NCI-H510A treated with DMSO at 0.1 percent for 48 hours (cell line): ENCODE data around the gene HSD17B12.

ENCODE experiments used
- DNase-seq: peaks from one replicate; lab custom pipeline; 2025; lab: John Stamatoyannopoulos, UW

The HSD17B12 gene

GRCh38 chr11:43871051-43871450, 190.5 kb downstream of the HSD17B12 start:
- DNase-seq: no peak

- DNase-seq: no peak
Observed at GRCh38 chr11:43872995-43873394, 192.5 kb downstream of the HSD17B12 start.

- DNase-seq: no peak
Observed at GRCh38 chr11:43874078-43874477, 193.5 kb downstream of the HSD17B12 start.

- no peak for DNase-seq
Observed at GRCh38 chr11:43874738-43875137, 194.2 kb downstream of the HSD17B12 start.

GRCh38 chr11:43879789-43880639, 199.5 kb downstream of the HSD17B12 start:
- no peak for DNase-seq

GRCh38 chr11:43880640-43881159, 200.2 kb downstream of the HSD17B12 start, which contains the start of gene ALKBH3:
Gene ALKBH3, plus strand, starts transcription at chr11:43880831. Its CDS starts 1,822 bp downstream, at chr11:43882653.
- peak; percentile 70 for DNase-seq

- no peak for DNase-seq
Observed at GRCh38 chr11:43892851-43893250, 212.3 kb downstream of the HSD17B12 start.

GRCh38 chr11:43894546-43894945, 214.0 kb downstream of the HSD17B12 start:
- DNase-seq: no peak

- DNase-seq: no peak
Observed at GRCh38 chr11:43895601-43896000, 215.1 kb downstream of the HSD17B12 start.

- DNase-seq: no peak
Observed at GRCh38 chr11:43898574-43898973, 218.0 kb downstream of the HSD17B12 start.

- DNase-seq: no peak
Observed at GRCh38 chr11:43899094-43899493, 218.6 kb downstream of the HSD17B12 start.

- no peak for DNase-seq
Observed at GRCh38 chr11:43901551-43901950, 221.0 kb downstream of the HSD17B12 start.

- DNase-seq: no peak
Observed at GRCh38 chr11:43903078-43903477, 222.5 kb downstream of the HSD17B12 start.

GRCh38 chr11:43903969-43904368, 223.4 kb downstream of the HSD17B12 start:
- DNase-seq: no peak

GRCh38 chr11:43904742-43905535, 224.4 kb downstream of the HSD17B12 start:
- no peak for DNase-seq

- DNase-seq: no peak
Observed at GRCh38 chr11:43905813-43906241, 225.3 kb downstream of the HSD17B12 start.
